Sigmoid colon (tissue), 4 donors: Measurements from ENCODE around the gene MYRFL.

Experiments used
- CTCF ChIP-seq, 4 experiments: fragments of 450-650 bp in 3 of 4; fragments of 200-600 bp in 1 of 4; IDR thresholded peaks; one replicate each; pipeline ENCODE4 v1.5.1; 2016 to 2019; ENCODE audit warnings: antibody characterized with exemption in 4 of 4, mild to moderate bottlenecking in 3 of 4, moderate library complexity in 2 of 4
- EP300 ChIP-seq, 4 donors: sonication (generic); formaldehyde crosslinking; IDR thresholded peaks; one replicate each; pipeline ENCODE4 v1.6.1; 2017; ENCODE audit warnings: antibody characterized with exemption in 4 of 4
- POLR2A ChIP-seq, 2 donors: fragments of 450-650 bp; IDR thresholded peaks; one replicate each; pipeline ENCODE4 v1.6.1; 2016; ENCODE audit warnings: antibody characterized with exemption in 2 of 2, mild to moderate bottlenecking in 2 of 2, moderate library complexity in 2 of 2
- POLR2AphosphoS5 ChIP-seq, 4 donors: sonication (generic); formaldehyde crosslinking; IDR thresholded peaks; one replicate each; pipeline ENCODE4 v1.6.1; 2017; ENCODE audit warnings: antibody characterized with exemption in 4 of 4

GRCh38 chr12:69999561-69999960 lies 174.5 kb downstream of the MYRFL start:
- TF ChIP-seq POLR2A (IDR thresholded peaks at IDR 0.05) (no peak), POLR2AphosphoS5 (IDR thresholded peaks at IDR 0.05) (no peak), EP300 (IDR thresholded peaks at IDR 0.05) (no peak), CTCF (IDR thresholded peaks at IDR 0.05) (no peak)
